ENCODE measurements around the gene TMEM250.
"Not testable (repeated sequence)": the region's sequence is repeated elsewhere in the genome, so short reads cannot be mapped to it uniquely, and the experiment has no call there.

TMEM250 gene

DNA sequence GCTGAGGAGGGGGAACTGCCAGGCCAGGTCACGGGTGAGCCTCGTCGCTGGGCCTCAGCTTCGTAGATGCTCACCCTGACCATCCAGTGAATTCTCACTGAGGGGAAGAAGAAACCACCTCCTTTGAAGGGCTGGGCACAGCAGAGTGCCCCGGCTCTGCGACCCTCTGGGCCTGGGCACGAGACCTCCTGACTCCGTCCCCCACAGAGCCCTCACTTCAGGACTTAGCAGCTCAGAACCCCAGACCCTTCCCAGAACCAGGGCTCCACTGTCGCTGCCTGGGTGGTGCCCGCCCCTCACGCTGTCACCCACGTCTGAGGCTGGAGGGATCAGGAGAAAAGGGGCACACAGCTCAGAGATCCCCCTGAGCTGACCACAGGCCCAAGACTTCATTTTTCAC, 34.3 kb upstream of the TMEM250 start:
- TF ChIP-seq, protein P1, sequence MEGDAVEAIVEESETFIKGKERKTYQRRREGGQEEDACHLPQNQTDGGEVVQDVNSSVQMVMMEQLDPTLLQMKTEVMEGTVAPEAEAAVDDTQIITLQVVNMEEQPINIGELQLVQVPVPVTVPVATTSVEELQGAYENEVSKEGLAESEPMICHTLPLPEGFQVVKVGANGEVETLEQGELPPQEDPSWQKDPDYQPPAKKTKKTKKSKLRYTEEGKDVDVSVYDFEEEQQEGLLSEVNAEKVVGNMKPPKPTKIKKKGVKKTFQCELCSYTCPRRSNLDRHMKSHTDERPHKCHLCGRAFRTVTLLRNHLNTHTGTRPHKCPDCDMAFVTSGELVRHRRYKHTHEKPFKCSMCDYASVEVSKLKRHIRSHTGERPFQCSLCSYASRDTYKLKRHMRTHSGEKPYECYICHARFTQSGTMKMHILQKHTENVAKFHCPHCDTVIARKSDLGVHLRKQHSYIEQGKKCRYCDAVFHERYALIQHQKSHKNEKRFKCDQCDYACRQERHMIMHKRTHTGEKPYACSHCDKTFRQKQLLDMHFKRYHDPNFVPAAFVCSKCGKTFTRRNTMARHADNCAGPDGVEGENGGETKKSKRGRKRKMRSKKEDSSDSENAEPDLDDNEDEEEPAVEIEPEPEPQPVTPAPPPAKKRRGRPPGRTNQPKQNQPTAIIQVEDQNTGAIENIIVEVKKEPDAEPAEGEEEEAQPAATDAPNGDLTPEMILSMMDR (IDR thresholded peaks at IDR 0.05; ENCODE audit: low read depth, low read length), result no peak
- Histone ChIP-seq H3K36me3 (0 out of 2 replicates have a peak, but pooled peaks cover 2% of the 10 kb centered on the region), H3K27ac (peak overlapping the region; percentile 81), H3K27me3 (ENCODE audit: insufficient read depth, low read depth, severe bottlenecking) (no peaks in the 10 kb centered on the region), H3K9me3 (ENCODE audit: severe bottlenecking) (no peaks in the 10 kb centered on the region), H3K4me3 (ENCODE audit: low read depth, low read length) (no peak overlapping the region)
- no peak for DNase-seq

DNA sequence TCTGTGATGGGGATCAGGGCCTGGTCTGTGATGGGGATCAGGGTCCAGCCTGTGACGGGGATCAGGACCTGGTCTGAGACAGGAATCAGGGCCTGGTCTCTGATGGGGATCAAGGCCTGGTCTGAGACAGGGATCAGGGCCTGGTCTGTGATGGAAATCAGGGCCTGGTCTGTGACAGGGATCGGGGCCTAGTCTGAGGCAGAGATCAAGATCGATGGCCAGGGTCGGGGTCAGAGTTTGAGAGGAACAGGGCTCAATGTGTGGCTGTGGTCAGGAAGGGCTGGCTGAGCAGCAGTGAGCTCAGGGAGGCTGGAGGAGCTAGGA, 33.8 kb upstream of the TMEM250 start:
- no peaks in the 10 kb centered on the region for H3K9me3 ChIP-seq (ENCODE audit: severe bottlenecking)
- TF ChIP-seq, protein P1 (IDR thresholded peaks at IDR 0.05; ENCODE audit: low read depth, low read length), result no peak
- no peaks in the 10 kb centered on the region for H3K27me3 ChIP-seq (ENCODE audit: insufficient read depth, low read depth, severe bottlenecking)
- H3K4me3 ChIP-seq (ENCODE audit: low read depth, low read length), result no peak overlapping the region
- H3K27ac ChIP-seq, result peak overlapping the region; percentile 81
- 0 out of 2 replicates have a peak, but pooled peaks cover 2% of the 10 kb centered on the region for H3K36me3 ChIP-seq
- no peak for DNase-seq

DNA sequence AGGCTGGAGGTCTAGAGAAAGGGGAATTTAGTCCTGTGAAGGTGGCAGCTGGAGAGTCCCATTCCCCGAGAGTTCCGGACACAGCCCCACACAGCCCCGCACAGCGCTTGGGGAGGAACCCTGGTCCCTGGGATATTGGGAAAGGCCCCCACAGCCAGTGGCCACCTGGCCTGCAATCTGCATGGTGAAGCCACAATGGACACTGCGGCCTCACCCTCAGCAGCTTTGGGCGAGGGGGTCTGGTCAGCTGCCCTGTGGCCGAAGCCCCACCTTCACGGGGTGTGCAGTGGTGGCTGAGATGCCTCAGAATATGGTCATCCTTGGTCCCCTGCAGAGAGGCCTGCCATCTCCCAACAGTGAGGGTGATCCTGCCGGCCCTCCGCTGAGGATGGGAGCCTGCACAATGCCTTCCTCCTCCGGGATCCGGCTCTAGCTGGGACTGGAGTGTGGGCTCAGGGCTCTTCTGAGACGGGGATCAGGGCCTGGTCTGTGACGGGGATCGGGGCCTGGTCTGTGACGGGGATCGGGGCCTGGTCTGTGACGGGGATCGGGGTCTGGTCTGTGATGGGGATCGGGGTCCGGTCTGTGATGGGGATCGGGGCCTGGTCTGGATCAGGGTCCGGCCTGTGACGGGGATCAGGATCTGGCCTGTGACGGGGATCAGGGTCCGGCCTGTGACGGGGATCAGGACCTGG, 33.3 kb upstream of the TMEM250 start:
- Histone ChIP-seq H3K9me3 (ENCODE audit: severe bottlenecking) (no peaks in the 10 kb centered on the region), H3K36me3 (0 out of 2 replicates have a peak, but pooled peaks cover 2% of the 10 kb centered on the region), H3K27ac (peak overlapping the region; percentile 81), H3K27me3 (ENCODE audit: insufficient read depth, low read depth, severe bottlenecking) (no peaks in the 10 kb centered on the region), H3K4me3 (ENCODE audit: low read depth, low read length) (no peak overlapping the region)
- TF ChIP-seq, protein P1 (IDR thresholded peaks at IDR 0.05; ENCODE audit: low read depth, low read length), result no peak
- DNase-seq, result no peak

DNA sequence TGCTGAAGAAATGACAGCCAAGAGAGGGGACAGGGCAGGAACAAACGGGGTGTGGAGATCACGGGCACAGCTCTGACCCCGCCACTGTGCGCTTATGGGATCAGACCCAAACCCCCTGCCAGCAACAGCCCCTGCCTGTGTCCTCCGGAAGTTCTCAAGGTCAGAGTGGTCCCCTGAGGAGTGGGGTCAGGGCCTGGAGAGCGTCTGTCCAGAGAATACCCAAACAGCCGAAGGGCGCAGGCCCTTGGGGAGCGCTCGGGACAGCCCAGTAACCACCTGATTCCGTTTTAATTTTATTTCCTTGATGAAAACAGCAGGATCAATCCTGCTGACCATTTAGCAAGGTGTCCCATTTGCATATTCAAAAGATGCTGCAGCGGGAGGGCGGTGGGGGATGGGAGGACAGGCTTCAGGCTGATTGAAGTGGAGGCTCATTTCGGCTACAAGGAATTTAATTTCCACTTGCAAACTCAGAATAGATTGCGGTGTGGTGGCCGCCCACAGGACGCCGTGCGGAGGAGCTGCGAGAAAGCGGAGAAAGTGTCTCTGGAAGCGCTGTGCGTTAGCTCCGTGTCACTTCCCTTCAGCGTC, 32.6 kb upstream of the TMEM250 start:
- Histone ChIP-seq H3K9me3 (ENCODE audit: severe bottlenecking) (no peaks in the 10 kb centered on the region), H3K27ac (peak overlapping the region; percentile 81), H3K27me3 (ENCODE audit: insufficient read depth, low read depth, severe bottlenecking) (no peaks in the 10 kb centered on the region), H3K36me3 (0 out of 2 replicates have a peak, but pooled peaks cover 2% of the 10 kb centered on the region), H3K4me3 (ENCODE audit: low read depth, low read length) (no peak overlapping the region)
- no peak for DNase-seq
- TF ChIP-seq, protein P1 (IDR thresholded peaks at IDR 0.05; ENCODE audit: low read depth, low read length), result no peak

DNA sequence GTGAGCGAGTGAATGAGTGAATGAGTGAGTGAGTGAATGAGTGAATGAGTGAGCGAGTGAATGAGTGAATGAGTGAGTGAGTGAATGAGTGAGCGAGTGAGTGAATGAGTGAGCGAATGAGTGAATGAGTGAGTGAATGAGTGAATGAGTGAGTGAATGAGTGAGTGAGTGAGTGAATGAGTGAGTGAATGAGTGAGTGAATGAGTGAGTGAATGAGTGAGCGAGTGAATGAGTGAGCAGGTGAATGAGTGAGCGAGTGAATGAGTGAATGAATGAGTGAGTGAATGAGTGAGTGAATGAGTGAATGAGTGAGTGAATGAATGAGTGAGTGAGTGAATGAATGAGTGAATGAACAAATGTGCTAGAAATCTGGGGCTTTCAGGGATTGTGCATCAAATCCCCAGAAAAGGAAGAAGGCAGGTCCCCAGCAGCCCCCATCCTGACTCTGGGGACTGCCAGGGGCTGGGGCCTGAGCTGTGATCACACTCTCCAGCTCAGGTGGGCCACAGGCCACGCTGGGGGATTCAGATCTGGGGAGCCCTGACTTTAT, 32.1 kb upstream of the TMEM250 start:
- H3K27me3 ChIP-seq (ENCODE audit: insufficient read depth, low read depth, severe bottlenecking); H3K9me3 ChIP-seq (ENCODE audit: severe bottlenecking); DNase-seq; H3K4me3 ChIP-seq (ENCODE audit: low read depth, low read length); H3K36me3 ChIP-seq: not testable (repeated sequence)
- H3K27ac ChIP-seq, result peak overlapping the region; percentile 81

DNA sequence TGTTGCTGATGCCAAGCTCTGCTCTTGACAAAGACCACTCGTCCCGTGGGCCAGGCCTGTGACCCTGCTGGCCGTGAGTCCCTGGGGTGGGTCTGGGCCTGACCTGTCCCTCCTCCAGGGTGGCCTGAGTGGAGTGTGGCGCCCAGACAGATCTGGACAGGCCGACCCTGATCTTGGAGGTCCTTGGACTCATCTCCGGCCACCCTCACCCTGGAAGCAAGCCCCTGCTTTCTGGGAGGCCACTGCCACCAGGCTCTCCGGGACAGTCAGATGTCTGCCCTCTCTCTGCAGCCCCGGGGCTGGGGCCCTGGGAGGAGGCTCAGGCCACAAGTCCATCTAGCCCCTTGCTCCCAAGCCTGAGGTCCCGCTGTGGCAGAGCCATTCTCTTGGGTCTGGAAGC, 31.2 kb upstream of the TMEM250 start:
- DNase-seq, result no peak
- Histone ChIP-seq H3K27ac (peak overlapping the region; percentile 88), H3K9me3 (ENCODE audit: severe bottlenecking) (no peaks in the 10 kb centered on the region), H3K4me3 (ENCODE audit: low read depth, low read length) (no peak overlapping the region), H3K36me3 (0 out of 2 replicates have a peak, but pooled peaks cover 2% of the 10 kb centered on the region), H3K27me3 (ENCODE audit: insufficient read depth, low read depth, severe bottlenecking) (no peaks in the 10 kb centered on the region)
- TF ChIP-seq, protein P1 (IDR thresholded peaks at IDR 0.05; ENCODE audit: low read depth, low read length), result no peak
